Adrenal gland (tissue), 5 donors: ENCODE measurements around the gene MAP2K1.

Source experiments
- POLR2A ChIP-seq, 2 donors: fragments of 450-650 bp; IDR thresholded peaks; one replicate each; pipeline ENCODE4 v1.6.1; 2017; ENCODE audit warnings: antibody characterized with exemption in 2 of 2, mild to moderate bottlenecking in 2 of 2, moderate library complexity in 1 of 2
- TF ChIP-seq, protein P1 (sequence below), 6 experiments: fragments of 450-650 bp in 4 of 6; fragments of 200-600 bp in 2 of 6; sonication (generic) in 1 of 6; IDR thresholded peaks; 1 replicate in 5 of 6; 2 replicates in 1 of 6; pipeline versions ENCODE4 v1.5.1 to v1.8.0; 2016 to 2021; ENCODE audit warnings: antibody characterized with exemption in 6 of 6, mild to moderate bottlenecking in 2 of 6, moderate library complexity in 1 of 6
- donor health status: DM: no; HTN: no; CAD: no.

DNA sequence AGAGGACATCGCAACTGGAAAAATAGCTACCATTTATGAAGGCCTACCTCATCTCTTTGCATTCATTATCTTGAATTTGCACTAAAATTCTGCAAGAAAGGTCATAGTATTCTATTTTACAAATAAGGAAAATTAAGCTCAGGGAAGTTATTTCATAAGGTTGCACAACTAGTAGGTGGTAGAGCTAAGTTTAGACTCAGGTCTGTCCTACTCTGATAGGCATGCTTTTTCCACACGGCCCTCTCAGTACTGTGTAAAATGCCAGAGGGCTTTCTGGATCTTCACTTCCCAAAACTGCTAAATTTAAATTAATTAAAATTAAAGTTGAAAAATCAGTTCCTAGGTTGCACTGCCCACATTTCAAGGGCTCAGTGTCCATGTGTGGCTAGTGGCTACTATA is 18.3 kb downstream of the MAP2K1 start:
- TF ChIP-seq, protein P1, sequence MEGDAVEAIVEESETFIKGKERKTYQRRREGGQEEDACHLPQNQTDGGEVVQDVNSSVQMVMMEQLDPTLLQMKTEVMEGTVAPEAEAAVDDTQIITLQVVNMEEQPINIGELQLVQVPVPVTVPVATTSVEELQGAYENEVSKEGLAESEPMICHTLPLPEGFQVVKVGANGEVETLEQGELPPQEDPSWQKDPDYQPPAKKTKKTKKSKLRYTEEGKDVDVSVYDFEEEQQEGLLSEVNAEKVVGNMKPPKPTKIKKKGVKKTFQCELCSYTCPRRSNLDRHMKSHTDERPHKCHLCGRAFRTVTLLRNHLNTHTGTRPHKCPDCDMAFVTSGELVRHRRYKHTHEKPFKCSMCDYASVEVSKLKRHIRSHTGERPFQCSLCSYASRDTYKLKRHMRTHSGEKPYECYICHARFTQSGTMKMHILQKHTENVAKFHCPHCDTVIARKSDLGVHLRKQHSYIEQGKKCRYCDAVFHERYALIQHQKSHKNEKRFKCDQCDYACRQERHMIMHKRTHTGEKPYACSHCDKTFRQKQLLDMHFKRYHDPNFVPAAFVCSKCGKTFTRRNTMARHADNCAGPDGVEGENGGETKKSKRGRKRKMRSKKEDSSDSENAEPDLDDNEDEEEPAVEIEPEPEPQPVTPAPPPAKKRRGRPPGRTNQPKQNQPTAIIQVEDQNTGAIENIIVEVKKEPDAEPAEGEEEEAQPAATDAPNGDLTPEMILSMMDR (IDR thresholded peaks at IDR 0.05): no peak
- TF ChIP-seq POLR2A (IDR thresholded peaks at IDR 0.05): no peak
